ENCODE measurements around the gene SORCS2.

The SORCS2 gene

DNA sequence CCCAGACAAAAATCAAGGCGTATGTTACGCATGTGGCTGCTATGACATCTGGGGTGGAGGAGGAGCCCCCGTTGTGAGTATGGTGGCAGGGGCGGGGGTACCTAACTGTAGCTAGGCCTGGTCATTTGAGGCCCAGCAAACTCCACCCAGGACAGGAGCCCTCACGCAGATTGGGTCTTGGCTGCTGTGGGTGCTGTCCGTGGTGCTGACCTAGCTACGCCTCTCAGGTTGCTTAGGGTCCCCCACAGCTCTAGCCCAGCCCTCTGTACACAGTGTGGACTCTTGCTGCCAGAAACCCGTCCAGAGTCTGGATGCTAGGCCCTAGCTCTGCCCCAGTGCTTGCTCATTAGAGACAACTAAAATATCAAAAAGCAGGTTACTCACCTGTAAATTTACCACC is 389.1 kb downstream of the SORCS2 start:
- no peaks in the 10 kb centered on the region for H3K4me1 ChIP-seq (ENCODE audit: control extremely low read depth in 1 of 4, control insufficient read depth in 4 of 4, insufficient read depth in 4 of 4, low read length in 3 of 4)
- no peaks in the 10 kb centered on the region for H3K36me3 ChIP-seq (ENCODE audit: control insufficient read depth in 4 of 4, insufficient read depth in 4 of 4, low read length in 3 of 4)
- ChIA-PET POLR2A (interaction anchor here (0.6 kb wide), 1 partner anchor 155 kb away, joined by 3 read pairs; no protein-coding TSS in a partner anchor), CTCF (no interaction called here)
- DNase-seq: peak; percentile 21 to 62 (median 62)
- 35% methylated on average over 7 of the region's 8 CpGs for WGBS (ENCODE audit: insufficient coverage)
- peaks cover 0 to 6% (median 0%) of the 10 kb centered on the region in 5 experiments for H3K27me3 ChIP-seq (replicated peaks in 2 of 5; ENCODE audit: control insufficient read depth in 4 of 5, insufficient read depth in 5 of 5, low read length in 4 of 5)
- H3K27ac ChIP-seq (ENCODE audit: insufficient read depth in 1 of 2, low read depth in 1 of 2, low read length in 2 of 2, poor library complexity in 1 of 2, severe bottlenecking in 2 of 2): no peak overlapping the region
- H3K9me3 ChIP-seq (ENCODE audit: control extremely low read depth in 1 of 5, control insufficient read depth in 4 of 5, insufficient read depth in 2 of 5, low read depth in 1 of 5, low read length in 4 of 5): peaks cover 0 to 33% (median 27%) of the 10 kb centered on the region in 5 experiments
- H3K4me3 ChIP-seq (ENCODE audit: control insufficient read depth in 1 of 7, extremely low read depth in 1 of 7, insufficient read depth in 4 of 7, low read depth in 2 of 7, low read length in 6 of 7): no peak overlapping the region

DNA sequence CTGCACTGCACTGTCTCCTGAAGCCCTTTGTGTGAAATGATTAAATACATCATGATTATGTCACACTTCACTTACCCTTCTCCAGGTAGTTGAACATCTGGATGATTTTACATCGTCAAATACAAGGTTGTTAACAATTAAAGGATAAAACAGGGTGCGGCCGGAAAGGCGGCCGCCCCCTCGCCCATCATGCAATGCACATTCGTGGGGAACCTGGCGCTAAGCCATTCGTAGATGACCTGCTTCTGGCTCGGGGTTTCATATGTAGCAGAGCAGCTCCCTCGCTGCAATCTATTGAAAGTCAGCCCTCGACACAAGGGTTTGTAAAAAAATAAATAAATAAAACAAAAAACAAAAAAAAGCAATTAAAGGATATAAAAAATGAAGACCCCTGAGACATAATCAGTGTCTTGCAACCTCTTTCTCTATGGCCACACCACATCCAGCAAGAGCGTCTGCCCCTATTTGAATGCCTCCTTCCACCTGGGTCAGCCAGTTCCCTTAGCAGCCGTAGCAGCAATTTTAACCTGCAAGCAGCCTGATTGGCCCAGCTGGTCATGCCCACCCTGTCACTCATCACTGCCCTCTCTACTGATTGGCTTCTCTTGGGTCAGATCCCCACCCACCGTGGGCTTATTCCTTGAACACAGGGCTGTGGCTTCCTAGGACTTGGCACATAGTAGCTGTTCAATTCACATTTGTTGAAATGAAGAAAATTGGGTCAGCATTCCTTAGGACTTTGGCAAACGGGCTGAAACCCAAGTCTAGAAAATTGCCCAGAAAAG is 390.2 kb downstream of the SORCS2 start:
- no peaks in the 10 kb centered on the region for H3K36me3 ChIP-seq (ENCODE audit: control insufficient read depth in 4 of 4, insufficient read depth in 4 of 4, low read length in 3 of 4)
- H3K27ac ChIP-seq (ENCODE audit: insufficient read depth in 1 of 2, low read depth in 1 of 2, low read length in 2 of 2, poor library complexity in 1 of 2, severe bottlenecking in 2 of 2): no peak overlapping the region
- no peaks in the 10 kb centered on the region for H3K4me1 ChIP-seq (ENCODE audit: control extremely low read depth in 1 of 4, control insufficient read depth in 4 of 4, insufficient read depth in 4 of 4, low read length in 3 of 4)
- peaks cover 0 to 11% (median 1%) of the 10 kb centered on the region in 5 experiments for H3K27me3 ChIP-seq (replicated peaks in 2 of 5; ENCODE audit: control insufficient read depth in 4 of 5, insufficient read depth in 5 of 5, low read length in 4 of 5)
- no peak overlapping the region for H3K4me3 ChIP-seq (ENCODE audit: control insufficient read depth in 1 of 7, extremely low read depth in 1 of 7, insufficient read depth in 4 of 7, low read depth in 2 of 7, low read length in 6 of 7)
- WGBS (ENCODE audit: insufficient coverage): 97% methylated on average over 13 of the region's 16 CpGs
- ChIA-PET POLR2A (no interaction called here), CTCF (no interaction called here)
- no peak for DNase-seq
- H3K9me3 ChIP-seq (ENCODE audit: control extremely low read depth in 1 of 5, control insufficient read depth in 4 of 5, insufficient read depth in 2 of 5, low read depth in 1 of 5, low read length in 4 of 5): peaks cover 0 to 24% (median 17%) of the 10 kb centered on the region in 5 experiments

DNA sequence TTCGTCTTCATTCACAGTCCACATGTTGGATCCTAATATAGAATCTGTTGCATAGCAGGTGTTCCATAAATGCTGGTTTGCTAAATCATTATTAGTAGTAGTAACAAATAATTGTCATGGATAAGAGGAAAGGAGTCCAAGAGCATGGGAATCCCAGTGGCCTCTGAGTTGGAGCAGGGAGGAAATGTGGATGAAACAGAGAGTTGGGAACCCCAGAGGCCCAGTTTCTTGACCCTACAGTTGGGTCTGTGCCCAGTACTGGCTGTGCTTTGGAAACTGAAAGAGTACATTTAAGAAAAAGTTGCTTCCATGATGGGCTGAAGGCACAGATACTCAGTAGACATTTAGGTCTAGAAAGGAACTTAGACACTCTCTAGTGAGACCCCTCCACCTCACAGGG is 391.8 kb downstream of the SORCS2 start:
- H3K27me3 ChIP-seq (replicated peaks in 2 of 5; ENCODE audit: control insufficient read depth in 4 of 5, insufficient read depth in 5 of 5, low read length in 4 of 5): peaks cover 0 to 26% (median 5%) of the 10 kb centered on the region in 5 experiments
- no peaks in the 10 kb centered on the region for H3K36me3 ChIP-seq (ENCODE audit: control insufficient read depth in 4 of 4, insufficient read depth in 4 of 4, low read length in 3 of 4)
- H3K27ac ChIP-seq (ENCODE audit: insufficient read depth in 1 of 2, low read depth in 1 of 2, low read length in 2 of 2, poor library complexity in 1 of 2, severe bottlenecking in 2 of 2): no peak overlapping the region
- no CpG with 5 or more reads among the region's 1 CpG for WGBS (ENCODE audit: insufficient coverage)
- no peak for DNase-seq
- POLR2A ChIA-PET: no interaction called here
- peaks cover 0 to 14% (median 4%) of the 10 kb centered on the region in 5 experiments for H3K9me3 ChIP-seq (ENCODE audit: control extremely low read depth in 1 of 5, control insufficient read depth in 4 of 5, insufficient read depth in 2 of 5, low read depth in 1 of 5, low read length in 4 of 5)
- no peak overlapping the region for H3K4me3 ChIP-seq (ENCODE audit: control insufficient read depth in 1 of 7, extremely low read depth in 1 of 7, insufficient read depth in 4 of 7, low read depth in 2 of 7, low read length in 6 of 7)
- CTCF ChIA-PET: no interaction called here
- no peaks in the 10 kb centered on the region for H3K4me1 ChIP-seq (ENCODE audit: control extremely low read depth in 1 of 4, control insufficient read depth in 4 of 4, insufficient read depth in 4 of 4, low read length in 3 of 4)

DNA sequence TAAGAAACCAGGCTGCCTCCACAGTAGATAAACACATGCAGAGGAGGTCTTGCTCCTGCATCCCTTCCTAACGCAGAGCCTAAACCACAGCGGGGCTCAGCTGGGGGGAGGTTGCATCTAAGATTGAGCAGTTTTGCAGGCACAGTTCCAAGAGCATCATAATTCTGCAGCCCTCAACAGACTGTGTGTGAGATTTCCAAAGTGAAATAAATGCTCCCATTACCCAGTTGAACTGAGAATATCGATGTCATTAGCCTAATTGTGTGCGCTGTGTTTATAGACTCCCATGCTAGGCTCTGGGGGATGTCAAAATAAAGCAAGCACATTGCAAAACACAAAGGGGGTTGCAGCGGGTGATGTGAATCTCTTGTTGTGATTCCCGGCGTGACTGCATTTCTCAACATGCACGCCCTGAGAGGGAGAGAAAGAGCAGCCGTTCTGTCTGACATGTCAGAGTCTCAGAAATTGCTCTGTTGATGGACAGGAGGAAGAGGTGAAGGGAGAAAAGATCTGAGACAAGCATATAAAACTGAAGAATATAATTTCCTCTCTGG is 392.3 kb downstream of the SORCS2 start:
- peaks cover 0 to 8% (median under 1%) of the 10 kb centered on the region in 5 experiments for H3K9me3 ChIP-seq (ENCODE audit: control extremely low read depth in 1 of 5, control insufficient read depth in 4 of 5, insufficient read depth in 2 of 5, low read depth in 1 of 5, low read length in 4 of 5)
- no peaks in the 10 kb centered on the region for H3K36me3 ChIP-seq (ENCODE audit: control insufficient read depth in 4 of 4, insufficient read depth in 4 of 4, low read length in 3 of 4)
- H3K27me3 ChIP-seq (replicated peaks in 2 of 5; ENCODE audit: control insufficient read depth in 4 of 5, insufficient read depth in 5 of 5, low read length in 4 of 5): peaks cover 0 to 28% (median 7%) of the 10 kb centered on the region in 5 experiments
- POLR2A ChIA-PET: no interaction called here
- no peak overlapping the region for H3K27ac ChIP-seq (ENCODE audit: insufficient read depth in 1 of 2, low read depth in 1 of 2, low read length in 2 of 2, poor library complexity in 1 of 2, severe bottlenecking in 2 of 2)
- no peak overlapping the region for H3K4me3 ChIP-seq (ENCODE audit: control insufficient read depth in 1 of 7, extremely low read depth in 1 of 7, insufficient read depth in 4 of 7, low read depth in 2 of 7, low read length in 6 of 7)
- CTCF ChIA-PET: no interaction called here
- DNase-seq: no peak
- WGBS (ENCODE audit: insufficient coverage): 83% methylated on average over 9 of the region's 9 CpGs
- H3K4me1 ChIP-seq (ENCODE audit: control extremely low read depth in 1 of 4, control insufficient read depth in 4 of 4, insufficient read depth in 4 of 4, low read length in 3 of 4): no peaks in the 10 kb centered on the region

DNA sequence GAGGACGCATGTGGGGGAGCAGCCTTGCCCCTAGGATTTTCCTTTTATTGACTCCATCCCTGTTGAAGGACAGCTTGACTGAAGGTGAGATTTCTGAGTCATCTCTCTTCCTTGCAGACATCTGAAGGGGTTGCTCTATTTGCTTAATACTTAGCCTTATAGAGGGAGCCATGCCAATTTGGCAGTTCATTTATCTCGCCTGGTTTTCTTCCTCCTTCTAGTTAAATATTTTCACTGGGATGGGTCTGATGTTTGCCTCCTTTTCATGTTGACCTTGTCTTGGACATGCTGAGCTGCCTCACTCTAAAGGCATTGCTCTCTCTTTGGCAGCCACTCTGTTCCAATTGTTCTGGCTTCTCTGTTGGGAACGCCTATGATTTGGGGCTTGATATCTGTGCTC is 393.4 kb downstream of the SORCS2 start:
- H3K27ac ChIP-seq (ENCODE audit: insufficient read depth in 1 of 2, low read depth in 1 of 2, low read length in 2 of 2, poor library complexity in 1 of 2, severe bottlenecking in 2 of 2): no peak overlapping the region
- ChIA-PET CTCF (no interaction called here), POLR2A (no interaction called here)
- H3K4me3 ChIP-seq (ENCODE audit: control insufficient read depth in 1 of 7, extremely low read depth in 1 of 7, insufficient read depth in 4 of 7, low read depth in 2 of 7, low read length in 6 of 7): no peak overlapping the region
- H3K9me3 ChIP-seq (ENCODE audit: control extremely low read depth in 1 of 5, control insufficient read depth in 4 of 5, insufficient read depth in 2 of 5, low read depth in 1 of 5, low read length in 4 of 5): peaks cover 0 to 4% (median 0%) of the 10 kb centered on the region in 5 experiments
- H3K36me3 ChIP-seq (ENCODE audit: control insufficient read depth in 4 of 4, insufficient read depth in 4 of 4, low read length in 3 of 4): no peaks in the 10 kb centered on the region
- H3K27me3 ChIP-seq (replicated peaks in 2 of 5; ENCODE audit: control insufficient read depth in 4 of 5, insufficient read depth in 5 of 5, low read length in 4 of 5): peaks cover 0 to 33% (median 7%) of the 10 kb centered on the region in 5 experiments
- WGBS (ENCODE audit: insufficient coverage): 100% methylated on average over 2 of the region's 3 CpGs
- no peaks in the 10 kb centered on the region for H3K4me1 ChIP-seq (ENCODE audit: control extremely low read depth in 1 of 4, control insufficient read depth in 4 of 4, insufficient read depth in 4 of 4, low read length in 3 of 4)
- DNase-seq: no peak

DNA sequence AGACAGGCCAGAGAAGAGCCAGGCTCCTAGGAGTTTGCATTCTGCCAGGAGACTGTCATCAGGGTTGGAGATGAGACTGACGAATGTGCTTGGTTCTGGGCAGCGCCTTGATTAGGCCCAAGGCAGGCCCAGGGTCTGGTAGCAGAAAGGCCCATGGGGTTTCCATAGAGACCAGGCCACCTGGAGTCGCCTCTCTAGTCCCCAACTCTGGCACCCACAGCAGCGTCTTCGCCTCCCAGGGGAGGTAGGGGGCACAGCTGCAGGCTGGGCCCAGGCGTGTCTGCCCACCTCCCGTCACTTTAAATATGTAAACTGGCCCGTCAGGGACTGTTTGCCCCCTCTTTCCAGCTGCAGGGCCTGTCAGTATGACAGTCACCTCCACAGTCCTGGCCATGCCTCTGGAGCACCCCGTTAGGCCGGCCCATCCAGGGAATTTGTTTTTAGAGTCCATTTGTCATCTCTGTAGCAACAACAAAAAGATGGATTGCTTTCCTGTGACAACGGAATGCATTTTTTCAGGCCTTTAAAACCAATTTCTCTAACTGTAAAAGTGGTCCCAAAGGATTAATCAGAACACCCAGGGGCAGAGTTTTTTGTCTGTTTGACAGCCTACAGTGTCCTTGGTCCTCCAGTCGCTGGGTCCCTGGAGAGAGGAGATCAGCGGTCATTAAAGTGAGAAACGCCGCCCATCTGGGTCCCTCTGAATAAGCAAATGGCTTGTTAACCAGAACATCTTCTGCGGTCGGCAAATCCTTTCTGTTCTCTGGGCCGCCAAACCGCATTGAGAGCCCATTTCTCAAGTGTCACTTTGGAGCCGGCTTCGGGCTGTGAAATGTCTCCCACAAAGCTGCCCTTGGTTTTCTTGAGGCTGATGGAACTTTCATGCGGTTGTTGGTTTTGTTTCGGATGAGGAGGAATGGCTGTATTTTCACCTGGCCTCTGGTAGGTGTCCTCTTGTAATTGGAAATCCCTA is 395.4 kb downstream of the SORCS2 start:
- no peak for DNase-seq
- H3K36me3 ChIP-seq (ENCODE audit: control insufficient read depth in 4 of 4, insufficient read depth in 4 of 4, low read length in 3 of 4): no peaks in the 10 kb centered on the region
- H3K4me1 ChIP-seq (ENCODE audit: control extremely low read depth in 1 of 4, control insufficient read depth in 4 of 4, insufficient read depth in 4 of 4, low read length in 3 of 4): no peaks in the 10 kb centered on the region
- POLR2A ChIA-PET: no interaction called here
- CTCF ChIA-PET: no interaction called here
- no peak overlapping the region for H3K27ac ChIP-seq (ENCODE audit: insufficient read depth in 1 of 2, low read depth in 1 of 2, low read length in 2 of 2, poor library complexity in 1 of 2, severe bottlenecking in 2 of 2)
- H3K9me3 ChIP-seq (ENCODE audit: control extremely low read depth in 1 of 5, control insufficient read depth in 4 of 5, insufficient read depth in 2 of 5, low read depth in 1 of 5, low read length in 4 of 5): peaks cover 0 to 5% (median 0%) of the 10 kb centered on the region in 5 experiments
- H3K4me3 ChIP-seq (ENCODE audit: control insufficient read depth in 1 of 7, extremely low read depth in 1 of 7, insufficient read depth in 4 of 7, low read depth in 2 of 7, low read length in 6 of 7): no peak overlapping the region
- peaks cover 0 to 41% (median 7%) of the 10 kb centered on the region in 5 experiments for H3K27me3 ChIP-seq (replicated peaks in 2 of 5; ENCODE audit: control insufficient read depth in 4 of 5, insufficient read depth in 5 of 5, low read length in 4 of 5)
- WGBS (ENCODE audit: insufficient coverage): 62% methylated on average over 21 of the region's 23 CpGs

All from common myeloid progenitor, CD34-positive (primary cell).